HepG2 (cell line): ENCODE measurements around the gene SYVN1. TPM values are rescaled to one million over a fixed set of nuclear protein-coding genes. Genes with fewer than 3 reads are reported as not detected.

ENCODE experiments used
- CENPT ChIP-seq: sonication (generic); formaldehyde crosslinking; IDR thresholded peaks from 2 replicates; pipeline ENCODE4 v1.8.0; 2022; ENCODE audit warnings: low read depth, mild to moderate bottlenecking, moderate library complexity, missing genetic modification reagents
- ETV6 ChIP-seq: sonication (generic); formaldehyde crosslinking; conservative IDR thresholded peaks from 2 replicates; pipeline ENCODE4 v1.4.0; 2020; ENCODE audit warnings: missing genetic modification reagents
- MIER3 ChIP-seq: IDR thresholded peaks from 2 replicates; pipeline ENCODE4 v1.6.1; 2016; ENCODE audit warnings: missing compliant biosample characterization, borderline replicate concordance
- SP1 ChIP-seq, 2 experiments: fragments of 450-650 bp in 1 of 2; sonication (generic) in 1 of 2; formaldehyde crosslinking in 1 of 2; IDR thresholded peaks; 2 replicates each; pipeline versions ENCODE4 v1.4.0 to v1.6.1; 2016 to 2020; ENCODE audit warnings: missing genetic modification reagents in 1 of 2
- ZIK1 ChIP-seq: sonication (generic); formaldehyde crosslinking; IDR thresholded peaks from 2 replicates; pipeline ENCODE4 v1.5.0; 2020; ENCODE audit warnings: mild to moderate bottlenecking, low read depth, missing genetic modification reagents, borderline replicate concordance
- ZNF24 ChIP-seq: fragments of 450-650 bp; IDR thresholded peaks from 2 replicates; pipeline ENCODE4 v1.6.1; 2017; ENCODE audit warnings: antibody characterized with exemption, mild to moderate bottlenecking
- ZNF317 ChIP-seq: sonication (generic); formaldehyde crosslinking; IDR thresholded peaks from 2 replicates; pipeline ENCODE4 v1.5.0; 2020; ENCODE audit warnings: mild to moderate bottlenecking, missing genetic modification reagents
- ZNF615 ChIP-seq: sonication (generic); formaldehyde crosslinking; IDR thresholded peaks from 2 replicates; pipeline ENCODE4 v1.5.0; 2020; ENCODE audit warnings: mild to moderate bottlenecking, missing genetic modification reagents, borderline replicate concordance
- polyA plus RNA-seq, 8 experiments: library from polyadenylated mRNA; depleted of rRNA in 3 of 8; stranded (reverse) in 7 of 8; unstranded in 1 of 8; fragments of >200 nt; fragmentation: Illumina TruSeq in 4 of 8; extraction: Trizol in 4 of 8; gene quantifications; 2 replicates each; pipeline versions ENCODE4 v1.2.1 to v1.2.3, GENCODE V29; 2011 to 2016; ENCODE audit warnings: low read depth in 4 of 8, missing spikeins in 1 of 8, mixed read lengths in 1 of 8; ENCODE audit not compliant: insufficient read depth in 1 of 8
- total RNA-seq, 5 experiments: library from RNA; depleted of rRNA; stranded (reverse); fragments of >200 nt; fragmentation: Illumina TruSeq; extraction: Trizol; gene quantifications; 2 replicates each; pipeline ENCODE4 v1.2.3, GENCODE V29; 2016; ENCODE audit warnings: low read depth in 1 of 5
- TF ChIP-seq, protein P1 (sequence below): sonication (generic); formaldehyde crosslinking; conservative IDR thresholded peaks from 2 replicates; pipeline ENCODE4 v1.4.0; 2020; ENCODE audit warnings: missing genetic modification reagents
- TF ChIP-seq, protein P2 (sequence below): sonication (generic); formaldehyde crosslinking; IDR thresholded peaks from 2 replicates; pipeline ENCODE4 v1.4.0; 2020; ENCODE audit warnings: missing genetic modification reagents
- TF ChIP-seq, protein P3 (sequence below): sonication (generic); formaldehyde crosslinking; IDR thresholded peaks from 2 replicates; pipeline ENCODE4 v1.4.0; 2020; ENCODE audit warnings: missing genetic modification reagents
- TF ChIP-seq, protein P4 (sequence below): sonication (generic); formaldehyde crosslinking; IDR thresholded peaks from 2 replicates; pipeline ENCODE4 v1.8.0; 2022; ENCODE audit warnings: low read depth, missing genetic modification reagents
- TF ChIP-seq, protein P5 (sequence below): sonication (generic); formaldehyde crosslinking; IDR thresholded peaks from 2 replicates; pipeline ENCODE4 v1.5.0; 2020; ENCODE audit warnings: mild to moderate bottlenecking, missing genetic modification reagents
- TF ChIP-seq, protein P6 (sequence below): sonication (generic); formaldehyde crosslinking; IDR thresholded peaks from 2 replicates; pipeline ENCODE4 v1.4.0; 2020; ENCODE audit warnings: missing genetic modification reagents
- TF ChIP-seq, protein P7 (sequence below): sonication (generic); formaldehyde crosslinking; IDR thresholded peaks from 2 replicates; pipeline ENCODE4 v1.4.0; 2020; ENCODE audit warnings: missing genetic modification reagents, borderline replicate concordance

Gene SYVN1
- total and polyA plus RNA-seq, 2 of the 13 experiments (the other 11 are each of a cell fraction or from before 2014, with no cell fraction given) = 10.3 to 22.5 TPM

DNA sequence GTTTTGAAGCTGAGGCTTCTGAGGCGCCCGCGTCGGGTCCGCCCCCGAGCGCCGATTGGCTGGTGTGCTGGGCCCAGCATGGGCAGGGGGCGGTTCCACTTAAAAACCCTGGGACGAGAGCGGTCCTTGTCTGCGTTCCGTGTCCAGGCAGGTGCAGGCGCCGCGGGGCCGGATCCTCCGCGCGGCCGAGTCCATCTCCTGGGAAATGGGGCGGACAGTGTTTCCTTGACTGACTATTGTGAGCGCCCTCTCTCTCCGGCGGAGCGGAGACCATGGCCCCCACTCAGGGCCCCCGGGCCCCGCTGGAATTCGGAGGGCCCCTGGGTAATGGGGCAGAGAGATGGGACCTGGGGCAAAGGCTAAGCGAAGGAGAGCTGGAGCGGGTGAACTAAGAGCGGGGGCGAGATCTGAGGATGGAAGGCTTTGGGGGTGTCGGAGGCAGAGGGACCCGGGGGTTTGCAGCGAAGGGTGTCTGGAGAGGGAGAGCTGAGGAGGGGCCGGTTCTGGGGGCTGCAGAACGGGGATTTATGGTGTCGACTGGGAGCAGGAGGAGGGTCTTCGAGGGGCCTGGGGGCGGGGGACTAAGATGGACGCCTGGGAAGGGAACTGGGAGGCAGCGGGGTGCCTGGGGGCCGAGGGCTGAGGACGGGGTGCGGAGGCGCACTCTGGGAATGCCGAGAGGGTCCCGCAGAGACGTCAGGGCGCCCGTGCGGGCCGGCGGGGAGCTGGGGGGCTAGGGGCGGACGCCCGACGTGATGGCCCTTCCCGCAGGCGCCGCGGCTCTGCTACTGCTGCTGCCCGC is 22.4 kb downstream of the SYVN1 start, which contains the start of gene TM7SF2 (continued):
- TF ChIP-seq, protein P1, sequence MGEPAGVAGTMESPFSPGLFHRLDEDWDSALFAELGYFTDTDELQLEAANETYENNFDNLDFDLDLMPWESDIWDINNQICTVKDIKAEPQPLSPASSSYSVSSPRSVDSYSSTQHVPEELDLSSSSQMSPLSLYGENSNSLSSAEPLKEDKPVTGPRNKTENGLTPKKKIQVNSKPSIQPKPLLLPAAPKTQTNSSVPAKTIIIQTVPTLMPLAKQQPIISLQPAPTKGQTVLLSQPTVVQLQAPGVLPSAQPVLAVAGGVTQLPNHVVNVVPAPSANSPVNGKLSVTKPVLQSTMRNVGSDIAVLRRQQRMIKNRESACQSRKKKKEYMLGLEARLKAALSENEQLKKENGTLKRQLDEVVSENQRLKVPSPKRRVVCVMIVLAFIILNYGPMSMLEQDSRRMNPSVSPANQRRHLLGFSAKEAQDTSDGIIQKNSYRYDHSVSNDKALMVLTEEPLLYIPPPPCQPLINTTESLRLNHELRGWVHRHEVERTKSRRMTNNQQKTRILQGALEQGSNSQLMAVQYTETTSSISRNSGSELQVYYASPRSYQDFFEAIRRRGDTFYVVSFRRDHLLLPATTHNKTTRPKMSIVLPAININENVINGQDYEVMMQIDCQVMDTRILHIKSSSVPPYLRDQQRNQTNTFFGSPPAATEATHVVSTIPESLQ = no peak
- TF ChIP-seq, protein P2, sequence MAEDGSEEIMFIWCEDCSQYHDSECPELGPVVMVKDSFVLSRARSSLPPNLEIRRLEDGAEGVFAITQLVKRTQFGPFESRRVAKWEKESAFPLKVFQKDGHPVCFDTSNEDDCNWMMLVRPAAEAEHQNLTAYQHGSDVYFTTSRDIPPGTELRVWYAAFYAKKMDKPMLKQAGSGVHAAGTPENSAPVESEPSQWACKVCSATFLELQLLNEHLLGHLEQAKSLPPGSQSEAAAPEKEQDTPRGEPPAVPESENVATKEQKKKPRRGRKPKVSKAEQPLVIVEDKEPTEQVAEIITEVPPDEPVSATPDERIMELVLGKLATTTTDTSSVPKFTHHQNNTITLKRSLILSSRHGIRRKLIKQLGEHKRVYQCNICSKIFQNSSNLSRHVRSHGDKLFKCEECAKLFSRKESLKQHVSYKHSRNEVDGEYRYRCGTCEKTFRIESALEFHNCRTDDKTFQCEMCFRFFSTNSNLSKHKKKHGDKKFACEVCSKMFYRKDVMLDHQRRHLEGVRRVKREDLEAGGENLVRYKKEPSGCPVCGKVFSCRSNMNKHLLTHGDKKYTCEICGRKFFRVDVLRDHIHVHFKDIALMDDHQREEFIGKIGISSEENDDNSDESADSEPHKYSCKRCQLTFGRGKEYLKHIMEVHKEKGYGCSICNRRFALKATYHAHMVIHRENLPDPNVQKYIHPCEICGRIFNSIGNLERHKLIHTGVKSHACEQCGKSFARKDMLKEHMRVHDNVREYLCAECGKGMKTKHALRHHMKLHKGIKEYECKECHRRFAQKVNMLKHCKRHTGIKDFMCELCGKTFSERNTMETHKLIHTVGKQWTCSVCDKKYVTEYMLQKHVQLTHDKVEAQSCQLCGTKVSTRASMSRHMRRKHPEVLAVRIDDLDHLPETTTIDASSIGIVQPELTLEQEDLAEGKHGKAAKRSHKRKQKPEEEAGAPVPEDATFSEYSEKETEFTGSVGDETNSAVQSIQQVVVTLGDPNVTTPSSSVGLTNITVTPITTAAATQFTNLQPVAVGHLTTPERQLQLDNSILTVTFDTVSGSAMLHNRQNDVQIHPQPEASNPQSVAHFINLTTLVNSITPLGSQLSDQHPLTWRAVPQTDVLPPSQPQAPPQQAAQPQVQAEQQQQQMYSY (CRISPR knock-in tag) = peak; percentile 47; the same call in 1 of the 2 replicates
- TF ChIP-seq ZNF615 (CRISPR knock-in tag) (0 out of 2 replicates have a peak, but pooled peaks have one; percentile 60), ZIK1 (CRISPR knock-in tag) (no peak; the same call in 1 of the 2 replicates), MIER3 (CRISPR knock-in tag) (no peak; the same call in 1 of the 2 replicates), ZNF317 (CRISPR knock-in tag) (peak; percentile 54; the same call in 1 of the 2 replicates), ZNF24 (no peak), ETV6 (CRISPR knock-in tag) (no peak), SP1 (IDR thresholded peaks at IDR 0.05) (no peak), SP1 (CRISPR knock-in tag; IDR thresholded peaks at IDR 0.05) (peak; percentile 87), CENPT (CRISPR knock-in tag) (no peak)
- TF ChIP-seq, protein P3, sequence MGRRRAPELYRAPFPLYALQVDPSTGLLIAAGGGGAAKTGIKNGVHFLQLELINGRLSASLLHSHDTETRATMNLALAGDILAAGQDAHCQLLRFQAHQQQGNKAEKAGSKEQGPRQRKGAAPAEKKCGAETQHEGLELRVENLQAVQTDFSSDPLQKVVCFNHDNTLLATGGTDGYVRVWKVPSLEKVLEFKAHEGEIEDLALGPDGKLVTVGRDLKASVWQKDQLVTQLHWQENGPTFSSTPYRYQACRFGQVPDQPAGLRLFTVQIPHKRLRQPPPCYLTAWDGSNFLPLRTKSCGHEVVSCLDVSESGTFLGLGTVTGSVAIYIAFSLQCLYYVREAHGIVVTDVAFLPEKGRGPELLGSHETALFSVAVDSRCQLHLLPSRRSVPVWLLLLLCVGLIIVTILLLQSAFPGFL (CRISPR knock-in tag) = no peak
- TF ChIP-seq, protein P4, sequence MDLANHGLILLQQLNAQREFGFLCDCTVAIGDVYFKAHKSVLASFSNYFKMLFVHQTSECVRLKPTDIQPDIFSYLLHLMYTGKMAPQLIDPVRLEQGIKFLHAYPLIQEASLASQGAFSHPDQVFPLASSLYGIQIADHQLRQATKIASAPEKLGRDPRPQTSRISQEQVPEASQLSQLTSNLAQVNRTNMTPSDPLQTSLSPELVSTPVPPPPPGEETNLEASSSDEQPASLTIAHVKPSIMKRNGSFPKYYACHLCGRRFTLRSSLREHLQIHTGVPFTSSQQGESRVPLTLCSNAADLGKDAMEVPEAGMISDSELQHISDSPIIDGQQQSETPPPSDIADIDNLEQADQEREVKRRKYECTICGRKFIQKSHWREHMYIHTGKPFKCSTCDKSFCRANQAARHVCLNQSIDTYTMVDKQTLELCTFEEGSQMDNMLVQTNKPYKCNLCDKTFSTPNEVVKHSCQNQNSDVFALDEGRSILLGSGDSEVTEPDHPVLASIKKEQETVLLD (CRISPR knock-in tag) = no peak
- TF ChIP-seq, protein P5, sequence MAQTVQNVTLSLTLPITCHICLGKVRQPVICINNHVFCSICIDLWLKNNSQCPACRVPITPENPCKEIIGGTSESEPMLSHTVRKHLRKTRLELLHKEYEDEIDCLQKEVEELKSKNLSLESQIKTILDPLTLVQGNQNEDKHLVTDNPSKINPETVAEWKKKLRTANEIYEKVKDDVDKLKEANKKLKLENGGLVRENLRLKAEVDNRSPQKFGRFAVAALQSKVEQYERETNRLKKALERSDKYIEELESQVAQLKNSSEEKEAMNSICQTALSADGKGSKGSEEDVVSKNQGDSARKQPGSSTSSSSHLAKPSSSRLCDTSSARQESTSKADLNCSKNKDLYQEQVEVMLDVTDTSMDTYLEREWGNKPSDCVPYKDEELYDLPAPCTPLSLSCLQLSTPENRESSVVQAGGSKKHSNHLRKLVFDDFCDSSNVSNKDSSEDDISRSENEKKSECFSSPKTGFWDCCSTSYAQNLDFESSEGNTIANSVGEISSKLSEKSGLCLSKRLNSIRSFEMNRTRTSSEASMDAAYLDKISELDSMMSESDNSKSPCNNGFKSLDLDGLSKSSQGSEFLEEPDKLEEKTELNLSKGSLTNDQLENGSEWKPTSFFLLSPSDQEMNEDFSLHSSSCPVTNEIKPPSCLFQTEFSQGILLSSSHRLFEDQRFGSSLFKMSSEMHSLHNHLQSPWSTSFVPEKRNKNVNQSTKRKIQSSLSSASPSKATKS (CRISPR knock-in tag) = no peak
- TF ChIP-seq, protein P6, sequence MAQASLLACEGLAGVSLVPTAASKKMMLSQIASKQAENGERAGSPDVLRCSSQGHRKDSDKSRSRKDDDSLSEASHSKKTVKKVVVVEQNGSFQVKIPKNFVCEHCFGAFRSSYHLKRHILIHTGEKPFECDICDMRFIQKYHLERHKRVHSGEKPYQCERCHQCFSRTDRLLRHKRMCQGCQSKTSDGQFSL (CRISPR knock-in tag) = no peak
- TF ChIP-seq, protein P7, sequence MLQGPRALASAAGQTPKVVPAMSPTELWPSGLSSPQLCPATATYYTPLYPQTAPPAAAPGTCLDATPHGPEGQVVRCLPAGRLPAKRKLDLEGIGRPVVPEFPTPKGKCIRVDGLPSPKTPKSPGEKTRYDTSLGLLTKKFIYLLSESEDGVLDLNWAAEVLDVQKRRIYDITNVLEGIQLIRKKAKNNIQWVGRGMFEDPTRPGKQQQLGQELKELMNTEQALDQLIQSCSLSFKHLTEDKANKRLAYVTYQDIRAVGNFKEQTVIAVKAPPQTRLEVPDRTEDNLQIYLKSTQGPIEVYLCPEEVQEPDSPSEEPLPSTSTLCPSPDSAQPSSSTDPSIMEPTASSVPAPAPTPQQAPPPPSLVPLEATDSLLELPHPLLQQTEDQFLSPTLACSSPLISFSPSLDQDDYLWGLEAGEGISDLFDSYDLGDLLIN (CRISPR knock-in tag) = no peak
